HG03045 (cell line): ENCODE data around the gene IL17RD.

Source experiments
- ATAC-seq: cut with Tn5 transposase; IDR thresholded peaks from one replicate; pipeline ENCODE4 v1.9.1; 2021; ENCODE audit warnings: mild to moderate bottlenecking, moderate library complexity; ENCODE audit not compliant: unreplicated experiment

The IL17RD gene

DNA sequence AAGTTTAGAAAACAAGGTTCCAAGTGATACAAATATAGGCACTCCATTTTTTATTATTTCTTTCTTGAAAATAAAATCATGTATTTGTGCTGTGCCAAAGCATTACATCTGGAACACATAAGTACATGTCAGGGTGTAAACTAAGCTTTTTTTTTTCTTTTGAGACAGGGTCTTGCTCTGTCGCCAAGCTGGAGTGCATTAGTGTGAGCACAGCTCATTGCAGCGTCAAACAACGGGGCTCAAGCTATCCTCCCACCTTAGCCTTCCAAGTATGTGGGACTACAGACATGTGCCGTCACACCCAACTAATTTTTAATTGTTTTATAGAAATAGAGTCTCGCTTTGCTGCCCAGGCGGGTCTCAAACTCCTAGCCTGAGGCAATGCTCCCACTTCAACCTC, 95.7 kb downstream of the IL17RD start:
- no peak for ATAC-seq

DNA sequence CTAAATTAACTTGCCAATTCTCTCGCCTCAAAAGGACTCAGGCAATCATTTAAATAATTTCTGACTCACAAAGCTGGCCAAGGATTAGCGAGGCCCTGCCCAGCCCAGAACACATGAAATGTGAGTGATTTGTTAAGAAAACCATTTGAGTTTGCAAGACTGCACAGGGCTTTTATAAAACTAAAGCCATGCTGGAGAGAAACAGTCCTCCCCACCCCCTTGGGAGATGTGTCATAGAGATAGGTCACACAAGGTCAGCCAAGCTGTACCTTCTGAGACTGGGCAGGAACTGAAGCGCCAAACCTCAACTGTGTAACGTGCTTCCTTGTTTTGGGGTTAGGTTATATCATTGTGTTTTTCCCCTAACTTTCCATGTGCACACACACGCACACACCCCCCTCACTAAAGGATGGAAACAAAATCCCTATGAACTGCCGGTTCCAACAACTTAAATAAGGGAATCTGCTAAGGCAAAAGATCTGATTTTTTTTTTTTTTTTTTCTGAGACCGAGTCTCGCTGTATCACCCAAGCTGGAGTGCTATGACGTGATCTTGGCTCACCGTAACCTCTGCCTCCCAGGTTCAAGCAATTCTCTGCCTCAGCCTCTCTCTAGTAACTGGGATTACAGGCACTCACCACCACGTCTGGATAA, 96.6 kb downstream of the IL17RD start:
- ATAC-seq = peak; percentile 96

DNA sequence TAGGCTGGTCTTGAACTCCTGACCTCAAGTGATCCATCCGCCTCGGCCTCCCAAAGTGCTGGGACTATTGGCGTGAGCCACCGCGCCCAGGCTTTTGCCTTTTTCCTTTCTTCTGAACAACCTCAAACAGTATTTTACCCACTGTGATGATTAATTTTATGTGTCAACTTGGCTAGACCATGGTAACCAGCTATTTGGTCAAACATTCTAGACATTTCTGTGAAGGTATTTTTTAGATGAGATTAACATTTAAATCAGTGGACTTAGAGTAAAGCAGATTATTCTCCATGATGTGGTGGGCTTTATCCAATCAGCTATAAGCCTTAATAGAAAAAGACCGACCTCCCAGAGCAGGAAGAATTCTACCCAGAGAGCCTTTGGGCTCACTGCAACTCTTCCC, 98.7 kb downstream of the IL17RD start:
- no peak for ATAC-seq

DNA sequence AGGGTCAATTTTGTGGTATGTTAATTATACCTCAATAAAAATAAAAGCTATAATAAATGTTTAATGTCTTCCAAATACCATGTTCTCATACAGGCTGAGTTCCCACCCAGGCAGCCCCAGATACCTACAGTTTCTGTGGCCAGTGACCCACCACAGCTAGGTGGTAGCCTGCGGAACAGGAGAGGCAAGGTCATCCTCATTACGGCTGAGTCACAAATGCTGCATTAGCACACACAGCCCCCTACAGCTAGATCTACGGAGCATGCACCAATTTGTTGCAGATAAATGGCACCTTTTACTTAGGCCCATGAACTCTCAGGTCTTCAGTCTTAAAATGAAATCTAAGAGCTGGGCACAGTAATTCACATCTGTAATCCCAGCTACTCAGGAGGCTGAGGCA, 99.6 kb downstream of the IL17RD start:
- no peak for ATAC-seq

DNA sequence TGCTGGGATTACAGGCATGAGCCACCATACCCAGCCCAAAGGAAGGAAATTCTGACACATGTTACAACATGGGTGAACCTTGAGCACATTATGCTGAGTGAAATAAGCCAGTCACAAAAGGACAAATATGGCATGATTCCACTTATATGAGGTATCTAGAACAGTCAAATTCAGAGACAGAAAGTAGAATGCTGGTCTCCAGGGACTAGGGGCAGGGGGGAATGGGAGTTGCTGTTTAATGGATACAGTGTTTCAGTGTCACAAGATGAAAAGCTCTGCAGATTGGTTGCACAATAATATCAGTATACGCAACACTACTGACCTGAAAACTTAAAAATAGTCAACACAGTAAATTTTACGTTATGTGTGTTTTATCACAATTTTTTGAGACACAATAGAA, 100.6 kb downstream of the IL17RD start:
- no peak for ATAC-seq

DNA sequence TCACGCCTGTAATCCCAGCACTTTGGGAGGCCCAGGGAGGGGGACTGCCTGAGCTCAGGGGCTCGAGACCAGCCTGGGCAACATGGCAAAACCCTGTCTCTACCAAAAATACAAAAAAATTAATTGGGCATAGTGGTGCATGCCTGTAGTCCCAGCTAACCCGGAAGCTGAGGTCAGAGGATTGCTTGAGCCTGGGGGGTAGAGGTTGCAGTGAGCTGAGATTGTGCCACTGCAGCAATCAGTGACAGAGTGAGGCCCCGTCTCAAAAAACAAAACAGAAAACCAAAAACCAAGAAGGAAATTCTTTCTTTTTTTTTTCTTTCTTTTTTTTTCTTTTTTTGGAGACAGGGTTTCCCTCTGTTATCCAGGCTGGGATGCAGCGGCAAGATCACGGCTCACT, 101.2 kb downstream of the IL17RD start:
- no peak for ATAC-seq

DNA sequence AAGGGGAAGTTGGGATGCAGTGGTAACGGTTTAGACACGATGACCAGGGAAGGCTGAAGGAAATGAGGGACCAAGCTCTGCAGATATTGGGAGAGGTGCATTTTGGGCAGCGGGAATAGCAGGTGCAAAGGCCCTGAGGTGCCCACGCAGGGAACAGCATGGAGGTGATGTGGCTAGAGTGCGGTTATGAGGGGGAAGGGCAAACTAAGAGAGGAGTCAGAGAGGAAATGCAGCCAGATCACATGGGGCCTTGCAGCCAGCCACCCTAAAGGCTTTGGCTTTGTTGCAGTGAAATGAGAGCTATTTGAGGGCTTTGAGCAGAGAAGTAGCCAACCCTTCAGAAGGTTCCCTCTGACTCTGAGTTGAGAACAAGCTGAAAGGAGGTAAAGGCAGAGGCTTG, 102.1 kb downstream of the IL17RD start:
- ATAC-seq = no peak

DNA sequence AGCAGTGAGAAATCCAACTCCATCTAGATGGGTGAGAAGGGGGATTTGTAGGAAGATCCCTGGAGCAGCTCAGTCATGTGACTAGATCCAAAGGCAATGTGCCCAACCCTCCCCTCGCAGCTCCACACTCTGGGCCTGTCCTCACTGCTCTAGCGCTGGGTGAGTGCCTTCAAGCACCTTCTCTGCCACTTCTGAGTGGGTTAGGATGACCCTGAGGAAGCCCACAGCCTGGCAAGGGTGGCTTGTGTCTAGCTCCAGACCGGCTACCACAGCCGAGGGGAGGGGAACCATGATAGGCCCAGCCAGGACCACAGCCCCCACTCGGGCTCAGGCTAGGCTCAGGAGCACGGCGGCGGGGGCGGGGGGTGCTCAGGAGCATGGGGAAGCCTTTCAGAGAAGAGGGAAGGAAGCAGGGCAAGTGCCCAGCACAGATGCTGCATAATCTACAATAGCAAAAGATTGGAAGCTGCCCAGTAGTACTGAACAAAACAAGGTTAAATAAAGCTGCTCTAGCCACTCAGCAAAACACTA, 103.0 kb downstream of the IL17RD start:
- no peak for ATAC-seq

DNA sequence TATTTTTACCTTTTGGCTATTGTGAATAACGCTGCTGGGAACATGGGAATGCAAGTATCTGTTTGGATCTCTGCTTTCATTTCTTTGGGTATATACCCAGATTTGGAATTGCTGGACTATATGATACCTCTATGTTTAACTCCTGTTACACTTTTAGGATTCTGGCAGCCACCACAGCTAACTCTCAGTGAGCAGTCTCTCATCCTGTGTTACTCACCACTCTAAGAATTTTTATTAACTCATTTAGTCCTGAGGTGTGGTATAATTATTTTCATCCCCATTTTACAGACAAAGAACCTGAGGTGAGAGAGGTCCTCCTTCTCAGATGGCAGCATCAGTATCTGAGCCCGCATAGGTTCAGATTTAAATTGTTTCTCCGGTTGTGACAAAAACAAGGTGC, 103.6 kb downstream of the IL17RD start:
- ATAC-seq = no peak

DNA sequence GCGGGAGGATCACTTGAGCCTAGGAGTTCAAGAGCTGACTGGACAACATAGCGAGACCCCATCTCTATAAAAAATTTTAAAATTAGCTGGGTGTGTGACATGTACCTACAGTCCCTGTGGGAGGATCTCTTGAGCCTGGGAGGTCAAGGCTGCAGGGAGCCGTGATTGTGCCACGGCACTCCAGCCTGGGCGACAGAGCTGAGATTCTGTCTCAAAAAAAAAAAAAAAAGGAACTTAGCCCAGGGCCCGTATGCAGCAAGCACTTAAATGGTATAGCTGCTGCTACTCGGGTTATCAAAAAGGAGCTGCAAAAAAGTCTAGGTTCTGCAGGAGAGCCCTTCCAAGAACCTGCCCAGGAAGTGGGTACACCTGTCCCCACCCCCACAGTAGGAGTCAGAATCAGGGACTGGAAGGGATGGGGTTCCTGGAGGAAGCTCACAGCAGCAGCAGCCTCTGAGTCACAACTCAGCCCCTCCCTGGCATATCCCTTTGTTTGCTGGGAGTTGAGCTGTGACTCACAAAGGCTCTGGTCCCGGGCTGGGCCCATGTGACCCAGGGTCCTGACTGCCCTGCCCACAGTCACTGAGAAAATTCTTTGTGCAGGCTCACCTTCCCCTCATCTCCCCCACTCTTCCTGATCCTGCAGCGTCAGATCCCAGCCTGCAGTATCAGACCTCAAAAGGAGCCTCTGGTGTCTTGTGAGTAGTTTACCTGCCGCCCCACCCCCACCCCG, 104.9 kb downstream of the IL17RD start, which contains the start of gene SPATA12:
Gene SPATA12, plus strand, starts transcription at position 576 of the 733 bp plus-strand sequence. CDS start 13,031 bp downstream, outside the sequence.
- ATAC-seq = no peak

DNA sequence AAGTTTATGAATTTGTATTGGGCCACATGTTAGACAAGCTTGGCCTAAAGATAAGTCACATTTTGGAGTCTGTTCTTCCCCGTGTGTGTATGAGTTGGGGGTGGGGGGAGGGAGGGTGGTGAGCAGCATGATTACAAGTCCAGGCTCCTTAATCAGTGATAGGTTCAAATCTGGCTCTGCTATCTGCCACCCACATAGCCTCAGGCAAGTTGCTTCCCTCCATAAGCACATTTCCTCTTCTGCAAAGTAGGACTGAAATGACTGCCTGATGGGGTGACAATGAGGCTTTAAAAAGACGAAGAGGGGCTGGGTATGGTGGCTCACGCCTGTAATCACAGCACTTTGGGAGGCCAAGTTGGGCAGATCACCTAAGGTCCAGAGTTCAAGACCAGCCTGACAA, 105.7 kb downstream of the IL17RD start:
- ATAC-seq = no peak

DNA sequence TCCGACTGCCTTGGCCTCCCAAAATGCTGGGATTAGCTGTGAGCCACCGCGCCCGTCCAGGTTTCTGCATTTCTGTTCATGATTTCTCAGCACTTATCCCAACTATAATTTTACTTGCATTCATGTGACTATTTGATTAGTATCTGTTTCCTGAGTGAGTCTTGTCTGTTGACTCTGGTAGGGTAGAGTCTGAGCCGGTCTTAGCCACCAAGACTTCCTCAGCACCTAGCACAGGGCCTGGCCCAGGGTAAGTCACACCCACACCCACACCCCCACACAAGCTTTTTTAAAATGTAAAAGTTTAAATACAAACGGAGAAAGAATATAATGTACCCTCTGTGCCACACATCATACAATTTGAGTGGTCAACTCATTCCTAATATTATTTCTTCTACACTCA, 107.8 kb downstream of the IL17RD start:
- no peak for ATAC-seq

DNA sequence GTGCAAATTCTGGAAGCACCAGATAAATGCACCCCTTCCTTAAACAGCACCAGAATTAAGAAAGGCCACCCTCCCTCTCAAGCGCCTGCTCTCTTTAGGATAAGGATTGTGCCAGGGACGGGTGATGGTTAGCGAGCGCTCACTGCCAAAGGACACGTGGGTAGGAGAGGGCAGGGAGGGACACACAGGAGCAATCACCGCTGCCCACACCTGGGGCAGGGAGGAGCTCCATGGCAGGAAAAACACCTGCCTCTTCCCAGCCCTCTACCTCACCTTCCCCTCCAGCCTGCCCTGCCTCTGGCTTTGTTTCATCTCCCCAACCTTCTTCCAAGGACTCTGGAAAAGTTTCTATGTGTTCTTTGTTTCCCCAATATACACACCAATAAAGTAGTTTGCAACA, 112.0 kb downstream of the IL17RD start:
- ATAC-seq = no peak

DNA sequence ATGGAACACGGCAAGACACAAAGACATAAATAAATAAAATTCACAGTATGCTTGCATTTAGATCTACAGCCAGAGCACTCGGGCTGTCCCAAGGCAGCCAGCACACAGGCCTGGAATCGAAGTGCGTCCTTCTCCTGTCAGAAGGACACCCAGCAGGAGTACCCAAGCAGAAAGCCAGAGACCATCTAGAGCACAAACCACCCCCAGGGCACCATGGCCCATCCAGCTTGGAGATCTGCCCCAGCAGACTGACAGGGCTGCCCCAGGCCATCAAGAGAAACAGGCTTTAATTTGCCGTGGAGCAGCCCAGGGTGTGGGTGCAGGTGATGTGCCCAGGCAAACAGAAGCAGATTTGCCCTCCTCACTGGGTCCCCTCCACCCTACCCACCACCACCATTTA, 112.5 kb downstream of the IL17RD start:
- ATAC-seq = no peak

DNA sequence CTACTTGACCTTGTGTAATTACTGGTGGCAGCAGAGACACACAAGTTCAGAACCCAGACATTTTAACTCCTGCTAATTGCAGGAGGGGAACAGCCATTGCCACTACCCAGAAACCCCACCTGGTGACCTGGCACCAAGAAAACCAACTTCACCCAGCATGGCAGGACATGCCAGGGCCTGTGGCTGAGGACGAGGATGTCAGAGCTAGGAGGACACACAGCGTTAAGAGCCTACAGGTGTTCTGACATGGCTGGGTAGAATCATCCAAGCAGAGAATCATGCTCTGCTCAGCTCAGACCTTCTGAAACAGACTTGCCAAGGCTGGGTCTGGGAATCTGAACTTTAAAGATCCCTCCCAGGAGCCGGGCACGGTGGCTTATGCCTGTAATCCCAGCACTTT, 116.4 kb downstream of the IL17RD start:
- no peak for ATAC-seq

DNA sequence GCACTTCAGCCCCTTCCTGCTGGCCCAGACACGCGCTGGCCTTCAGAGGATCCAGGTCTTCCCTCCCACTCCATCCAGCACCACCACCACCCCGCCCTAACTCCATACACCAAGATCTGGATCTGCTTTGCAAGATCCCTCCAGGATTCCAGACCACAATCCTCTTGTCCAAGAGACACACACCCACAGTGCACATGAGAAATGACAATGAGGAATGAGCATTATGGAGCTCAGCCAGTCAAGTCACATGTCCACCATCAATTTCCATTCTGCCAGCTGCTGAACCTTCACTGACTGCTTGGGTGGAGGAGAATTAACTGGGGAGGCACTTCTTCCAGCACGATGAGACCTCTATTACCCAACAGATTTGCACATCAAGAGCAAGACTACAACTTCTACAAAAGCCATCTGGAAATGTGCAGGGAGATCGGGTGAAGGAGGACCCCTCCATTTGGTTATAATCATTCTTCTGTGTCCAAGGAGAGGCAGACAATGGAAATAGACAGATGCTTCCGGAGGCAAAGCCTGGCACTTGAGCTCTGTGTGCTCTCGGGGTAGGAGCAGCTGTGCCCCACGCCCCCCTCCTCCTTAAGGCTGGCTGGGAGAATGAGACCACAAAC, 117.0 kb downstream of the IL17RD start:
- ATAC-seq = no peak

DNA sequence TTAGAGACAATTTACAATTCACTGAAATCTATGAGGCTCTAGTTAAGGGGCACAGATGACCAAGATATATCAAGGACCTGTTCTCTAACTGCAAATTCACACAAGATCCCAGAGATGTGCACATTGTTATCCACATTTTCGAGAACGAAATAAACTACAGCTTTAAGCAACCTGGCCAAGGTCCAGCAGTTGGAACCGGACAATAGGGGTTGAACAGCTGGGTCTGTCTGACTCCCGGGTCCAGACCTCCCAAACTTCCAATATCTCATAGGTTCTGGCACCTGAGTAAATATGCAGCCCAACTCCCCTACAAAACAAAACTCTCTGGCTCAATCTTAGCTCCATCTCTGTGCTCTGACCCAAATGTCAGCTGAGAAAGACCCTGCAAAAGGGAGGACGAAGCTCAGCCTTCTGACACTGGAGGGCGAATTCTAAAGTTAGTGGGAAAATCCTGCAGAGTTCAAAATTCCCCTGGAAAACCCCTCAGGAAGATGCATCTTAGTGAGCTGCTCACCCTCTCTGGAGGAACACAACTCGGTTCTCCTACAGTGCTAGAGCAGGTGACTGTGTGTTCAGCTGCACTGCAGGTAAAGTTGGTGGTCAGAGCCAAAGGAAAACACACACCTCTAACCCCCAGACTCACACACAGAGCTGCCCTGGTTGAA, 118.9 kb downstream of the IL17RD start:
- ATAC-seq = no peak

DNA sequence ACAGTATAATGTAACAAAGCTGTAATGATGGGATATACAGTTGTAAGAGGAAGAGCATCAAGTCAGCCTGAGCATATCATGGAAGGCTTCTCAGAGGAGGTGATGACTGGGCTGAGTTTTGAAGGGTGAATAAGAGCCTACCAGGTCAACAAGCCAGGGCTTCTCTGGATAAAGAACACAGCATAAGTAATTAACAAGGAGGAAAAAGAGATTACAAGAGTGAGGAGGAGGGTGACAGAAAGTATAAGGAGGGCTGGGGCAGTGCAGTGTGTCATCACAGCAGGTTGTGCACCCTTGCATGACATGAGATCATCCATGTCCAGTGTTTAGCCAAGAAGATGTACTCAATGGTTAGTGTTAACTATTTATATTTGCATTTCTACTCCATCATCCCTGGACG, 121.6 kb downstream of the IL17RD start:
- ATAC-seq = no peak

DNA sequence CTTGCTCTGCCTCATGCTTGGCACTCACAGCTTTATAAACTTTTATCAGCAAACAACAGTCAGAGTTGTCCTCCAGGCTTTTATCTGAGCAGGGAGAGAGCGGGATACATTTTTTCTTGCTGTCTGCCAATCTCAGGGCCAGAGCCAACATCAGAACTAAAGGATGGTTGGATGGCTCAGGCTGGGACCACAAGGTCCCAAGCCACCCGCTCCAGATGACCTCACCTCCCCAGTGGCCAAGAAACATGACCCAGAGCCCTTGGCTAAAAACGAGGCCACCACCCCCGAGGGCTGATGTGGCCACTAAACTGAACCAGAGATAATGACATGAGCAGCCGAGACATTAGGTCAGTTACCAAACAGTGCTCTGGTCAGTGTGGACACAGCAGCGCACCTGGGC, 123.5 kb downstream of the IL17RD start:
- no peak for ATAC-seq
